ENCODE measurements around the gene GATAD2B. TPM values are rescaled to one million over a fixed set of nuclear protein-coding genes. Genes with fewer than 3 reads are reported as not detected.

The GATAD2B gene
- total and polyA plus RNA-seq, 2 donors (not counting 1 experiment from before 2014, with no cell fraction given) = 4.8 to 5.2 TPM

GRCh38 chr1:153763365-153764225, 159.2 kb downstream of the GATAD2B start:
- no peaks in the 10 kb centered on the region for H3K9me3 ChIP-seq (ENCODE audit: control insufficient read depth, insufficient read depth, low read depth, low read length)
- no peaks in the 10 kb centered on the region for H3K79me2 ChIP-seq (ENCODE audit: control insufficient read depth, insufficient read depth, low read length)
- H3K4me2 ChIP-seq (ENCODE audit: extremely low read depth, insufficient read depth, low read length) = no peak overlapping the region
- DNase-seq (ENCODE audit: low read depth in 2 of 2) = no peak
- no peak for TF ChIP-seq EZH2 (IDR thresholded peaks at IDR 0.05; ENCODE audit: low read length, missing control alignments)
- TF ChIP-seq CTCF (conservative IDR thresholded peaks at IDR 0.05 in 1 of 2, IDR thresholded peaks at IDR 0.05 in 1 of 2; ENCODE audit: low read depth in 1 of 2, low read length in 2 of 2) = no peak
- H3K27me3 ChIP-seq (ENCODE audit: control insufficient read depth, insufficient read depth, low read length) = no peaks in the 10 kb centered on the region
- no peak overlapping the region for H3K9ac ChIP-seq (ENCODE audit: insufficient read depth, low read length)
- no peak overlapping the region for H2AFZ ChIP-seq (ENCODE audit: low read length)
- H3K4me1 ChIP-seq (ENCODE audit: control insufficient read depth, extremely low read depth, insufficient read depth, low read length) = no peaks in the 10 kb centered on the region
- no peak overlapping the region for H3K4me3 ChIP-seq (replicated peaks in 1 of 4; ENCODE audit: control extremely low read depth in 1 of 4, insufficient read depth in 1 of 4, low read depth in 3 of 4, low read length in 4 of 4)
- peaks cover 25% of the 10 kb centered on the region for H3K36me3 ChIP-seq (ENCODE audit: control insufficient read depth, insufficient read depth, low read length)
- H3K27ac ChIP-seq (ENCODE audit: insufficient read depth, low read length) = no peak overlapping the region
- no peaks in the 10 kb centered on the region for H4K20me1 ChIP-seq (ENCODE audit: control insufficient read depth, extremely low read depth, insufficient read depth, low read length)

GRCh38 chr1:153760440-153760839, 162.3 kb downstream of the GATAD2B start:
- no peaks in the 10 kb centered on the region for H4K20me1 ChIP-seq (ENCODE audit: control insufficient read depth, extremely low read depth, insufficient read depth, low read length)
- DNase-seq (ENCODE audit: low read depth in 2 of 2) = peak in 1 of 2 donors; percentile 27
- H3K36me3 ChIP-seq (ENCODE audit: control insufficient read depth, insufficient read depth, low read length) = peaks cover 15% of the 10 kb centered on the region

More at GRCh38 chr1:153760440-153760839, 162.3 kb downstream of the GATAD2B start:
- no peak overlapping the region for H3K9ac ChIP-seq (ENCODE audit: insufficient read depth, low read length)
- no peak overlapping the region for H3K27ac ChIP-seq (ENCODE audit: insufficient read depth, low read length)
- no peaks in the 10 kb centered on the region for H3K27me3 ChIP-seq (ENCODE audit: control insufficient read depth, insufficient read depth, low read length)
- H3K4me2 ChIP-seq (ENCODE audit: extremely low read depth, insufficient read depth, low read length) = no peak overlapping the region
- no peaks in the 10 kb centered on the region for H3K79me2 ChIP-seq (ENCODE audit: control insufficient read depth, insufficient read depth, low read length)
- no peak for TF ChIP-seq CTCF (conservative IDR thresholded peaks at IDR 0.05 in 1 of 2, IDR thresholded peaks at IDR 0.05 in 1 of 2; ENCODE audit: low read depth in 1 of 2, low read length in 2 of 2)
- no peak for TF ChIP-seq EZH2 (IDR thresholded peaks at IDR 0.05; ENCODE audit: low read length, missing control alignments)
- no peaks in the 10 kb centered on the region for H3K9me3 ChIP-seq (ENCODE audit: control insufficient read depth, insufficient read depth, low read depth, low read length)
- no peaks in the 10 kb centered on the region for H3K4me1 ChIP-seq (ENCODE audit: control insufficient read depth, extremely low read depth, insufficient read depth, low read length)
- no peak overlapping the region for H3K4me3 ChIP-seq (replicated peaks in 1 of 4; ENCODE audit: control extremely low read depth in 1 of 4, insufficient read depth in 1 of 4, low read depth in 3 of 4, low read length in 4 of 4)
- no peak overlapping the region for H2AFZ ChIP-seq (ENCODE audit: low read length)

Other genes starting within 250 kb of the GATAD2B start
- gene NPR1, start 244.3 kb downstream of the GATAD2B start, total RNA-seq = 0.66 and 2.1 TPM in 2 replicates
- 0.14 and 0.60 TPM in 2 replicates for gene NPR1, start 244.3 kb downstream of the GATAD2B start, polyA plus RNA-seq
- 30.0 and 37.3 TPM in 2 replicates for gene INTS3, start 194.9 kb downstream of the GATAD2B start, total RNA-seq
- 31.4 and 42.2 TPM in 2 replicates for gene INTS3, start 194.9 kb downstream of the GATAD2B start, polyA plus RNA-seq
- 30.6 and 34.4 TPM in 2 replicates for gene SLC27A3, start 147.6 kb downstream of the GATAD2B start, total RNA-seq
- gene SLC27A3, start 147.6 kb downstream of the GATAD2B start, polyA plus RNA-seq = 9.3 and 9.7 TPM in 2 replicates
- gene DENND4B, start 23.7 kb upstream of the GATAD2B start, total RNA-seq = 13.6 and 17.7 TPM in 2 replicates
- gene DENND4B, start 23.7 kb upstream of the GATAD2B start, polyA plus RNA-seq = 9.1 and 15.9 TPM in 2 replicates
- 2.6 TPM in 2 replicates for gene CRTC2, start 35.6 kb upstream of the GATAD2B start, total RNA-seq
- 7.1 and 10.9 TPM in 2 replicates for gene CRTC2, start 35.6 kb upstream of the GATAD2B start, polyA plus RNA-seq
- 113 and 119 TPM in 2 replicates for gene SLC39A1, start 40.6 kb upstream of the GATAD2B start, total RNA-seq
- 80.5 and 94.4 TPM in 2 replicates for gene SLC39A1, start 40.6 kb upstream of the GATAD2B start, polyA plus RNA-seq
- 6.4 and 8.2 TPM in 2 replicates for gene CREB3L4, start 44.9 kb upstream of the GATAD2B start, total RNA-seq
- 3.7 and 4.8 TPM in 2 replicates for gene CREB3L4, start 44.9 kb upstream of the GATAD2B start, polyA plus RNA-seq
- gene JTB, start 54.7 kb upstream of the GATAD2B start, total RNA-seq = 98.9 and 131 TPM in 2 replicates
- 102 and 123 TPM in 2 replicates for gene JTB, start 54.7 kb upstream of the GATAD2B start, polyA plus RNA-seq
- gene RAB13, start 63.4 kb upstream of the GATAD2B start, total RNA-seq = 82.7 and 86.2 TPM in 2 replicates
- gene RAB13, start 63.4 kb upstream of the GATAD2B start, polyA plus RNA-seq = 126 and 133 TPM in 2 replicates
- 2,666 and 2,883 TPM in 2 replicates for gene RPS27, start 67.8 kb upstream of the GATAD2B start, total RNA-seq
- gene RPS27, start 67.8 kb upstream of the GATAD2B start, polyA plus RNA-seq = 2,477 and 3,291 TPM in 2 replicates
- gene NUP210L, start 232.1 kb upstream of the GATAD2B start, total RNA-seq = under 0.01 and 0.17 TPM in 2 replicates
- gene NUP210L, start 232.1 kb upstream of the GATAD2B start, polyA plus RNA-seq = 0.01 and 0.08 TPM in 2 replicates

All from fibroblast of lung (primary cell).